Stimulated activated CD4-positive, alpha-beta T cell treated with anti-CD3 and anti-CD28 coated beads, Interleukin-1b, Interleukin-23, amount 100 ng/mL, for 1 hour (primary cell): Measurements from ENCODE around the gene SYNGR1.

Source experiments
- DNase-seq, 2 donors: peaks; one replicate each; pipeline ENCODE4 v3.0.0-alpha.2; 2020; ENCODE audit warnings: low read depth in 2 of 2

Gene SYNGR1

GRCh38 chr22:39369186-39369585 lies 19.4 kb downstream of the SYNGR1 start:
- no peak for DNase-seq

GRCh38 chr22:39369586-39369985 lies 19.8 kb downstream of the SYNGR1 start:
- no peak for DNase-seq

- no peak for DNase-seq
Measured at GRCh38 chr22:39371732-39372131, 21.9 kb downstream of the SYNGR1 start.

- DNase-seq = no peak
Measured at GRCh38 chr22:39374191-39374590, 24.4 kb downstream of the SYNGR1 start.

- no peak for DNase-seq
Measured at GRCh38 chr22:39374801-39375200, 25.0 kb downstream of the SYNGR1 start.

GRCh38 chr22:39375646-39376045 lies 25.9 kb downstream of the SYNGR1 start:
- no peak for DNase-seq

GRCh38 chr22:39379756-39380730 lies 30.3 kb downstream of the SYNGR1 start:
- no peak for DNase-seq

- DNase-seq = no peak
Measured at GRCh38 chr22:39381009-39381755, 31.4 kb downstream of the SYNGR1 start.

- DNase-seq = no peak
Measured at GRCh38 chr22:39381930-39382329, 32.1 kb downstream of the SYNGR1 start.

GRCh38 chr22:39382410-39382809 lies 32.6 kb downstream of the SYNGR1 start:
- DNase-seq = no peak

GRCh38 chr22:39383841-39384625 lies 34.2 kb downstream of the SYNGR1 start:
- DNase-seq = no peak

GRCh38 chr22:39384750-39385480 lies 35.1 kb downstream of the SYNGR1 start:
- DNase-seq = no peak

- DNase-seq = peak; percentile 29 to 66
Measured at GRCh38 chr22:39388261-39389011, 38.6 kb downstream of the SYNGR1 start.

GRCh38 chr22:39389420-39389819 lies 39.6 kb downstream of the SYNGR1 start:
- DNase-seq = no peak

- no peak for DNase-seq
Measured at GRCh38 chr22:39392341-39392948, 42.7 kb downstream of the SYNGR1 start.

GRCh38 chr22:39395936-39396796 lies 46.4 kb downstream of the SYNGR1 start:
- no peak for DNase-seq

- DNase-seq = no peak
Measured at GRCh38 chr22:39396797-39397195, 47.0 kb downstream of the SYNGR1 start.

GRCh38 chr22:39401301-39401631 lies 51.5 kb downstream of the SYNGR1 start:
- DNase-seq = no peak

GRCh38 chr22:39405346-39406085 lies 55.7 kb downstream of the SYNGR1 start:
- no peak for DNase-seq
